H9 (cell line): Measurements from ENCODE around the gene TRPM5. TPM values are rescaled to one million over a fixed set of nuclear protein-coding genes. Genes with fewer than 3 reads are reported as not detected.

Source experiments
- DNase-seq: peaks from one replicate; pipeline ENCODE4 v3.0.0-alpha.2; 2017
- H2AFZ ChIP-seq: one replicate; pipeline ENCODE4 v1.6.1; 2013; ENCODE audit warnings: mild to moderate bottlenecking, low read length, control low read depth, moderate library complexity
- H2AK5ac ChIP-seq: 2 replicates; pipeline ENCODE4 v1.6.1; 2013; ENCODE audit warnings: low read length, control low read depth, mixed read lengths; ENCODE audit not compliant: insufficient read length
- H2BK120ac ChIP-seq: one replicate; pipeline ENCODE4 v1.6.1; 2013; ENCODE audit warnings: low read depth, mild to moderate bottlenecking, low read length, control low read depth, inconsistent platforms; ENCODE audit not compliant: poor library complexity, severe bottlenecking
- H2BK12ac ChIP-seq: 2 replicates; pipeline ENCODE4 v1.6.1; 2013; ENCODE audit warnings: low read length, control low read depth, mixed read lengths, low read depth; ENCODE audit not compliant: insufficient read length
- H2BK15ac ChIP-seq: 2 replicates; pipeline ENCODE4 v1.6.1; 2013; ENCODE audit warnings: low read depth, low read length, control low read depth
- H2BK20ac ChIP-seq: one replicate; pipeline ENCODE4 v1.6.1; 2013; ENCODE audit warnings: low read depth, mild to moderate bottlenecking, low read length, control low read depth, inconsistent platforms; ENCODE audit not compliant: poor library complexity, severe bottlenecking
- H2BK5ac ChIP-seq: 2 replicates; pipeline ENCODE4 v1.6.1; 2013; ENCODE audit warnings: low read length, control low read depth, mixed read lengths; ENCODE audit not compliant: insufficient read length
- H3K14ac ChIP-seq: 2 replicates; pipeline ENCODE4 v1.6.1; 2013; ENCODE audit warnings: low read length, control low read depth; ENCODE audit not compliant: insufficient read depth
- H3K18ac ChIP-seq: 2 replicates; pipeline ENCODE4 v1.6.1; 2013; ENCODE audit warnings: low read depth, mild to moderate bottlenecking, mixed read lengths, low read length, control low read depth; ENCODE audit not compliant: insufficient read length
- H3K23ac ChIP-seq: 2 replicates; pipeline ENCODE4 v1.6.1; 2013; ENCODE audit warnings: low read length, control low read depth, mixed read lengths, low read depth; ENCODE audit not compliant: insufficient read length
- H3K23me2 ChIP-seq: 2 replicates; pipeline ENCODE4 v1.6.1; 2013; ENCODE audit warnings: low read depth, mild to moderate bottlenecking, mixed read lengths, low read length, control low read depth; ENCODE audit not compliant: insufficient read length, poor library complexity, severe bottlenecking
- H3K27ac ChIP-seq: 2 replicates; pipeline ENCODE4 v1.5.1; 2013; ENCODE audit warnings: low read length, control low read depth, mixed read lengths, low read depth; ENCODE audit not compliant: insufficient read length
- H3K27me3 ChIP-seq: 2 replicates; pipeline ENCODE4 v1.6.1; 2013; ENCODE audit warnings: low read length, control low read depth, inconsistent platforms; ENCODE audit not compliant: insufficient read depth
- H3K4ac ChIP-seq: 2 replicates; pipeline ENCODE4 v1.6.1; 2013; ENCODE audit warnings: low read depth, mild to moderate bottlenecking, control low read depth, inconsistent platforms, low read length, moderate library complexity
- H3K4me1 ChIP-seq: 2 replicates; pipeline ENCODE4 v1.6.1; 2013; ENCODE audit warnings: low read length, control low read depth, inconsistent platforms; ENCODE audit not compliant: insufficient read depth
- H3K4me2 ChIP-seq: 2 replicates; pipeline ENCODE4 v1.6.1; 2013; ENCODE audit warnings: low read length, control low read depth, mixed read lengths; ENCODE audit not compliant: insufficient read length, insufficient read depth
- H3K56ac ChIP-seq: 2 replicates; pipeline ENCODE4 v1.6.1; 2013; ENCODE audit warnings: low read depth, mild to moderate bottlenecking, mixed read lengths, low read length, control low read depth; ENCODE audit not compliant: insufficient read length
- H3K79me1 ChIP-seq: 2 replicates; pipeline ENCODE4 v1.6.1; 2013; ENCODE audit warnings: low read depth, mild to moderate bottlenecking, moderate library complexity, low read length, control low read depth, inconsistent platforms; ENCODE audit not compliant: insufficient read depth, poor library complexity, severe bottlenecking
- H3K79me2 ChIP-seq: 2 replicates; pipeline ENCODE4 v1.6.1; 2013; ENCODE audit warnings: low read length, control low read depth, inconsistent platforms; ENCODE audit not compliant: insufficient read depth
- H3K9ac ChIP-seq: 2 replicates; pipeline ENCODE4 v1.6.1; 2013; ENCODE audit warnings: low read length, control low read depth, mixed read lengths; ENCODE audit not compliant: insufficient read length; ENCODE audit errors: extremely low read depth
- H3K9me3 ChIP-seq: one replicate; pipeline ENCODE4 v1.6.1; 2013; ENCODE audit warnings: low read depth, low read length, inconsistent platforms; ENCODE audit not compliant: control insufficient read depth
- H3T11ph ChIP-seq: one replicate; pipeline ENCODE4 v1.6.1; 2013; ENCODE audit warnings: mild to moderate bottlenecking, low read length, control low read depth, inconsistent platforms
- H4K20me1 ChIP-seq: one replicate; pipeline ENCODE4 v1.6.1; 2013; ENCODE audit not compliant: control insufficient read depth, insufficient read length, insufficient read depth
- H4K5ac ChIP-seq: 2 replicates; pipeline ENCODE4 v1.6.1; 2013; ENCODE audit warnings: low read depth, mild to moderate bottlenecking, mixed read lengths, low read length, control low read depth; ENCODE audit not compliant: insufficient read length
- H4K8ac ChIP-seq: replicated peaks from 2 replicates; pipeline ENCODE4 v1.6.1; 2013; ENCODE audit warnings: low read length, control low read depth, mixed read lengths, low read depth; ENCODE audit not compliant: insufficient read length
- H4K91ac ChIP-seq: 2 replicates; pipeline ENCODE4 v1.6.1; 2013; ENCODE audit warnings: low read depth, mild to moderate bottlenecking, moderate library complexity, mixed read lengths, low read length, control low read depth; ENCODE audit not compliant: insufficient read length
- H3K27ac Mint-ChIP-seq, 3 experiments: 2 replicates in 2 of 3; 3 replicates in 1 of 3; pipeline ENCODE4 v1.8.0; 2020 to 2021; ENCODE audit warnings: mixed read lengths in 3 of 3, mild to moderate bottlenecking in 1 of 3, moderate library complexity in 1 of 3
- H3K27me3 Mint-ChIP-seq: 2 replicates; pipeline ENCODE4 v1.8.0; 2021; ENCODE audit warnings: low read depth, mild to moderate bottlenecking, moderate library complexity, mixed read lengths
- H3K36me3 Mint-ChIP-seq, 3 experiments: 2 replicates in 2 of 3; 3 replicates in 1 of 3; pipeline ENCODE4 v1.8.0; 2020 to 2021; ENCODE audit warnings: low read depth in 3 of 3, mixed read lengths in 3 of 3; ENCODE audit not compliant: insufficient read depth in 1 of 3
- H3K4me1 Mint-ChIP-seq, 2 experiments: 2 replicates each; pipeline ENCODE4 v1.8.0; 2020; ENCODE audit warnings: mixed read lengths in 2 of 2
- H3K4me3 Mint-ChIP-seq, 2 experiments: 2 replicates in 1 of 2; 3 replicates in 1 of 2; pipeline ENCODE4 v1.8.0; 2020 to 2021; ENCODE audit warnings: mild to moderate bottlenecking in 2 of 2, mixed read lengths in 2 of 2, moderate library complexity in 1 of 2
- H3K9me3 Mint-ChIP-seq, 2 experiments: 2 replicates in 1 of 2; 3 replicates in 1 of 2; pipeline ENCODE4 v1.8.0; 2020; ENCODE audit warnings: mild to moderate bottlenecking in 2 of 2, mixed read lengths in 2 of 2, moderate library complexity in 1 of 2
- CTCF ChIP-seq: fragments of 200-600 bp; sonication (generic); conservative IDR thresholded peaks from 3 replicates; pipeline ENCODE4 v1.8.0; 2021; ENCODE audit warnings: antibody characterized with exemption, mild to moderate bottlenecking
- WGBS: extraction: QIAGEN DNeasy Blood & Tissue Kit; methylation state at CpG from one replicate; pipeline ENCODE4 v1.1.7; 2013; ENCODE audit warnings: missing lambda C conversion rate, low lambda C conversion rate, mixed read lengths; ENCODE audit not compliant: insufficient read length; ENCODE audit errors: extremely low coverage; 5-methylcytosine and 5-hydroxymethylcytosine counted together
- total RNA-seq: library from RNA; stranded (reverse); gene quantifications from 2 replicates; pipeline ENCODE4 v1.2.1, GENCODE V29; 2021

Gene TRPM5
- total RNA-seq, 1 experiment from 2014 or later = 0.09 TPM

- H3K4me3 Mint-ChIP-seq = no peak overlapping the region
- TF ChIP-seq CTCF = no peak
- no peak for DNase-seq
- no peak overlapping the region for H3K27ac Mint-ChIP-seq
- Histone ChIP-seq H2BK15ac (no peak overlapping the region), H3K4ac (no peak overlapping the region), H3K9me3 (no peaks in the 10 kb centered on the region), H3K9ac (no peak overlapping the region), H3K23ac (no peak overlapping the region), H4K5ac (no peak overlapping the region), H4K91ac (no peak overlapping the region), H3K4me2 (no peak overlapping the region), H2AFZ (no peak overlapping the region), H2AK5ac (no peak overlapping the region), H4K8ac (no peak overlapping the region), H4K20me1 (no peaks in the 10 kb centered on the region), H2BK20ac (no peak overlapping the region), H3K27ac (no peak overlapping the region), H2BK5ac (no peak overlapping the region), H3K79me2 (no peaks in the 10 kb centered on the region), H3K4me1 (no peaks in the 10 kb centered on the region), H3T11ph (no peak overlapping the region), H3K18ac (no peak overlapping the region), H2BK12ac (no peak overlapping the region), H3K23me2 (no peaks in the 10 kb centered on the region), H3K14ac (no peak overlapping the region; the same call in 1 of the 2 replicates), H3K79me1 (no peaks in the 10 kb centered on the region), H3K56ac (no peak overlapping the region), H3K27me3 (no peaks in the 10 kb centered on the region; the same call in 1 of the 2 replicates), H2BK120ac (no peak overlapping the region)
- no peaks in the 10 kb centered on the region for H3K4me1 Mint-ChIP-seq
- no peaks in the 10 kb centered on the region for H3K36me3 Mint-ChIP-seq
- no CpG with 5 or more reads among the region's 10 CpGs for WGBS
- peaks cover 57% of the 10 kb centered on the region for H3K27me3 Mint-ChIP-seq
- no peaks in the 10 kb centered on the region for H3K9me3 Mint-ChIP-seq
These were observed 8.2 kb downstream of the TRPM5 start for GRCh38 chr11:2436013-2436520.
